HG02588 (cell line): Measurements from ENCODE around the gene PDSS1.

ENCODE experiments used
- ATAC-seq: cut with Tn5 transposase; IDR thresholded peaks from one replicate; pipeline ENCODE4 v1.9.1; 2021; ENCODE audit warnings: mild to moderate bottlenecking, moderate library complexity; ENCODE audit not compliant: unreplicated experiment

Gene PDSS1

DNA sequence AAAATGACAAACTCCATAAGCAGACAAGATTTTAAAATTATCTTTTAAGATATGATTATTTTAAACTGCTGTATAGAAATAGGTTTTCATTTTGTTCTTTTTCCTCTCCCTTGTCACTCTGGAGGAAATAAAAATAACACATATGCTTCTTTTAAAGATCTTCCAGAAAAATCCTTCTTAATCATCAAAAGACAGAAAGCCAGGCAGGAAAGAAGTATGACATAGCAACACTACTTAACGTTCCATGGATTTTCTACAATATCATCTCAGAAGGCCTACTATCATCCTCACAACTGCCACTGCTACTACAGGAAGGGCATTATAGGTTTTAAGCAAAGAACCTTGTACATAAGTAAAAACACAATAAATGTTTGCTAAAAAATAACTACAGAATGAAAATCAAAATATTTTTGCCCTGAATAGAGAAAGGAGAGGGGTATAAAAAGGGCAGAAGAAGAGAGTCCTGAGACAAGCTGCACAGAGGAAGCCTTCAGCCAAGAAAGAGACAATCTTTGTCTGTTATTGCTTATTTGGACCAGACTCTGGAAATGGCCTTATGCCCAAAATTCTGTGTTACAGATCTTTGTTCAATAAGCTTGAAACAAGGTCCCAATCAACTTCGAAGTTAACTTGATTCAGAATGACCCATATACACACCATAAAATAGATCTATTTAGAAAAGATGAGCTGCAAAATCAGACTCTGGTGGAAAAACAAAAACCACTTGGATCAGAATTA, 95.4 kb downstream of the PDSS1 start:
- no peak for ATAC-seq
